PFSK-1 (cell line): Measurements from ENCODE around the gene ENO2.

Experiments
- FOXP2 ChIP-seq: optimal IDR thresholded peaks from 2 replicates; pipeline ENCODE3; 2011; ENCODE audit warnings: borderline replicate concordance, control low read depth, inconsistent platforms; ENCODE audit not compliant: insufficient read depth; ENCODE audit errors: extremely low read length, extremely low read depth
- POLR2AphosphoS5 ChIP-seq: IDR thresholded peaks from 2 replicates; pipeline ENCODE4 v1.6.1; 2012; ENCODE audit warnings: low read depth, mild to moderate bottlenecking, control low read depth, low read length, moderate library complexity
- REST ChIP-seq, 2 experiments: IDR thresholded peaks; 2 replicates each; pipeline versions ENCODE4 v1.6.1 to v1.8.0; 2011 to 2012; ENCODE audit warnings: low read depth in 2 of 2, low read length in 2 of 2, control low read depth in 1 of 2, inconsistent platforms in 1 of 2, mild to moderate bottlenecking in 1 of 2, moderate library complexity in 1 of 2; ENCODE audit not compliant: insufficient read depth in 1 of 2
- SIN3A ChIP-seq: IDR thresholded peaks from 2 replicates; pipeline ENCODE4 v1.6.1; 2012; ENCODE audit warnings: mild to moderate bottlenecking, low read length, moderate library complexity, borderline replicate concordance; ENCODE audit not compliant: insufficient read depth
- TAF1 ChIP-seq: IDR thresholded peaks from 2 replicates; pipeline ENCODE4 v1.6.1; 2012; ENCODE audit warnings: low read length, control low read depth, borderline replicate concordance; ENCODE audit not compliant: insufficient read depth

ENO2 gene

GRCh38 chr12:6925540-6926279, 11.3 kb downstream of the ENO2 start:
- peak; percentile 60; the same call in 1 of the 2 replicates for TF ChIP-seq POLR2AphosphoS5
- TF ChIP-seq SIN3A = no peak
- no peak for TF ChIP-seq TAF1

GRCh38 chr12:6927379-6928021, 13.1 kb downstream of the ENO2 start, which contains the start of gene ATN1:
TSS of gene ATN1 (plus strand) at chr12:6927959. CDS start at chr12:6934002, 6,043 bp downstream.
- peak; percentile 78 for TF ChIP-seq FOXP2
- TF ChIP-seq REST (IDR thresholded peaks at IDR 0.05; ENCODE audit: insufficient read depth in 1 of 2, low read depth in 2 of 2, low read length in 2 of 2) = 0 out of 4 replicates have a peak, but pooled peaks of 1 of the 2 experiments have one; percentile 25
- TF ChIP-seq TAF1 = 0 out of 2 replicates have a peak, but pooled peaks have one; percentile 57
- TF ChIP-seq POLR2AphosphoS5 = peak; percentile 81
- no peak for TF ChIP-seq SIN3A

- TF ChIP-seq SIN3A (no peak), POLR2AphosphoS5 (no peak), REST (IDR thresholded peaks at IDR 0.05; ENCODE audit: insufficient read depth in 1 of 2, low read depth in 2 of 2, low read length in 2 of 2) (no peak), FOXP2 (no peak), TAF1 (no peak)
Measured at GRCh38 chr12:6928022-6928702, 13.8 kb downstream of the ENO2 start.

- TF ChIP-seq POLR2AphosphoS5 (no peak), REST (IDR thresholded peaks at IDR 0.05; ENCODE audit: insufficient read depth in 1 of 2, low read depth in 2 of 2, low read length in 2 of 2) (no peak), FOXP2 (no peak), SIN3A (peak; percentile 58; the same call in 1 of the 2 replicates)
Measured at GRCh38 chr12:6928703-6929407, 14.5 kb downstream of the ENO2 start.
